NCI-H524 treated with DMSO at 0.1 percent for 48 hours (cell line): ENCODE measurements around the gene ANLN.
"Not testable (repeated sequence)": the region's sequence is repeated elsewhere in the genome, so short reads cannot be mapped to it uniquely, and the experiment has no call there.

Experiments
- DNase-seq: peaks from one replicate; lab custom pipeline; 2025; lab: John Stamatoyannopoulos, UW

ANLN gene

DNA sequence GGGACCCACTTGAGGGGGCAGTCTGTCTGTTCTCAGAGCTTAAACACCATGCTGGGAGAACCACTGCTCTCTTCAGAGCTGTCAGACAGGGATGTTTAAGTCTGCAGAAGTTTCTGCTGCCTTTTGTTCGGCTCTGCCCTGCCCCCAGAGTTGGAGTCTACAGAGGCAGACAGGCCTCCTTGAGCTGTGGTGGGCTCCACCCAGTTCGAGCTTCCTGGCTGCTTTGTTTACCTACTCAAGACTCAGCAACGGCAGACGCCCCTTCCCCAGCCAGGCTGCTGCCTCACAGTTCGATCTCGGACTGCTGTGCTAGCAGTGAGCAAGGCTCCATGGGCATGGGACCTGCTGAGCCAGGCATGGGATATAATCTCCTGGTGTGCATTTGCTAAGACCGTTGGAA lies 11.1 kb upstream of the ANLN start:
- not testable (repeated sequence) for DNase-seq

DNA sequence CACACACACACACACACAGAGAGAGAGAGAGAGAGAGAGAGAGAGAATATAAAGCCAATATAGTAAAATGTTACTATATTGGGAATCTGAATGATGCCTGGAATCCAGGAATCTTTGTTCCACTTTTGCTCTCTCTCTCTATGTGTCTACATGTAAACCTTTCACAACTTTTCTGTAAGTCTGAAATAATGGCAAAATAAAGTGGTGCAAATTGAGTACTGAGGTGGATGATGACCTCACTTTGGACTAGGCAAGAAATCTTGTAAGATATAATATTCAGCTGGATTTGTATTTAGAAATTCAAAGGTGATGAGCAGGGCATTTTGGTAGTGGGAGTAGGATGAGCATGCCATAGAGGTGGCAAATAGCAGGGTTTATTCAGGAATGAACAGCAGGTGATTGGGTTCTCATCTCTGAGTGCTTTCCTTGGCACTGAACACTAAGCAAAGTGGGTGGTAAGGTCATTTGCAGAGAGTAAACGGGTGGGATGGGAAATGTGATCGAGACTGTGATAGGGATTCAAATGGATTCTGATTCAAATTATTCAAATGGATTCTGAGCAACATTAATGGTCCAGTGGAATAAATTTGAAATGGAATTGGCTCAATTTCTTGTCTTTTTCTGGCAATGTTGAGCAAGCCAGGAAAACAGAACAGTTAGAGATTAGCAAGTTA lies 9.7 kb upstream of the ANLN start:
- DNase-seq = no peak

DNA sequence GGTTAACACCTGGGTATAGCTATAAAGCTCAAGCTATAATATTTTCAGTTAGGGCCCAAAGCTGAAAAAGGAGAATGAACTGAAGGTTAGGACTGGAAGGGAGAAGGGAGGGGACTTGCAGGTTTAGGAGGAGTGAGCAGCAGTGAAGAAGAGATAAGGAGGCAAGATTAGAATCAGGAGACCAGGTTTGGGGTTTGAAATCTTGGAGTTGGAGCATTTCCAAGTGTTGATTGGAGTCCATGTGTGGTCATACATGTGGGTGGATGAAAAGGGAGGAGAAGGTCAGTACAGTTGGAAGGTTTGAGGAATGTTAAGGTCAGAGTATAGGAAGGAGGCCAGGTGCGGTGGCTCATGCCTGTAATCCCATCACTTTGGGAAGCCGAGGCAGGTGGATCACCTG lies 8.6 kb upstream of the ANLN start:
- DNase-seq = no peak

DNA sequence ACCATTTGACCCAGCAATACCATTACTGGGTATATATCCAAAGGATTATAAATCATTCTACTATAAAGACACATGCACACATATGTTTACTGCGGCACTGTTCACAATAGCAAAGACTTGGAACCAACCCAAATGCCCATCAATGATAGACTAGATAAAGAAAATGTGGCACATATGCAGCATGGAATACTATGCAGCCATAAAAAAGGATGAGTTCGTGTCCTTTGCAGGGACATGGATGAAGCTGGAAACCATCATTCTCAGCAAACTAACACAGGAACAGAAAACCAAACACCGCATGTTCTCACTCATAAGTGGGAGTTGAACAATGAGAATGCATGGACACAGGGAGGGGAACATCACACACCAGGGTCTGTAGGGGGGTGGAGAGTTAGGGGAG lies 6.4 kb upstream of the ANLN start:
- not testable (repeated sequence) for DNase-seq

DNA sequence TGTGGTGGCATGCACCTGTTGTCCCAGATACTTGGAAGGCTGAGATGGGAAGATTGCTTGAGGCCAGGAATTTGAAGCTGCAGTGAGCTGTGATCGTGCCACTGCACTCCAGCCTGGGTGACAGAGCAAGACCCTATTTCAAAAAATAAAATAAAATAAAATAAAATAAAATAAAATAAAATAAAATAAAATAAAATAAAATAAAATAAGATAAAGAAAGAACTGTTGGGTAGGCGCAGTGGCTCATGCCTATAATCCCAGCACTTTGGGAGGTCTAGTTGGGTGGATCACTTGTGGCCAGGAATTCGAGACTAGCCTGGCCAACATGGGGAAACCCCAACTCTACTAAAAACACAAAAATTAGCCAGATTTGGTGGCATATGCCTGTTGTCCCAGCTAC lies 4.0 kb upstream of the ANLN start:
- DNase-seq = not testable (repeated sequence)

DNA sequence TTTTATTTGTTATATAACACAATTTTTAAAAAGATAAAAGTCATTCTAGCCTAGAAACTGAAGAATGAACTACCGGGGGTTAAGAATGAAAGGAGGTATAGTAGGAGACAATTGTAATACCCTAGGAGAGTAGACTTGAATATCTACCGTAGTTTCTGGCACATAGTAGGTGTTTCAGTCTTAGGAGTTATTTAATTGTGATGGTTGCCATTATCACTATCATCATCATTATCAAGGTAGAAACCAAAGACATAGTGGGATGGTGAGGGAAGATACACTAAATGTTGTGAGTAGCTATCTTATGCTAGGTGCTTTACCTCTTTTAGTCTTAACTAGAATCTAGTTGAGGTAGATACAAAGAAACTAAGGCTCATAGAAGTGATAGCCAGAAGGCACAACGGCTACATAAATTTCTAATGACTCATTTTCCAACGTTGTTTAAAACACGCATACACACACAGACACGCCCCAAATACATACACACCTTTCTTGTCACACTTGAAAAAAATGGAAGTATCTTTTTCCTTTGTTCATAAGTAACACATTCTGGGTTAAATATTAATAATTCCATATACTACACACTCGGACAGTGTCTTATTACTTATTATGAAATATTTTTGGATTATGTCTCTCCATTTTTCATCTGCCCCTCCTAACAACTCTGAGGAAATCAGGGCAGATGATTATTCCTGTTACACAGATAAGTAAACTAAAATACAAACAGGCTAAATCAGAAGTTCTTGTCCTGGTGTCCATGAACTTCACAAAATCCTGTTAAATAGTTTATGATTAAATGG lies 2.0 kb upstream of the ANLN start:
- no peak for DNase-seq

DNA sequence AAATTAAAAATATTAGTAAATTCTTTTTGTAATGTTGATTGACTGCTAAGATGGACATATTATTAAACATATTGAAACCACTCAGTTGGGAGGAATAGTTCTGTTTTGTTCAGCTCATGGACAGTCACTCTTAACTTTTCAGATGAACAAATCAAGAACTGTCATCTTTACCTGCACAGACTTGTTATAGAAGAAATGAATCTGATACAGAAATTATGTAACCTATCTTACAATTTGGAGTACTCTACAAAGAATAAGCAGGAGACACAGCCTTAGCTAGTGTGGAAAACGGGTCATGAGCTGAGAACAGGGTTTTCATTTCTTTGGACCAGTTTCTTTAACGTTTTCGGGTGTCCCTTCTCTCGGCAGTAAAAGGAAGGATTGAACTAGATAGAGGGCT lies 1.2 kb upstream of the ANLN start:
- no peak for DNase-seq

DNA sequence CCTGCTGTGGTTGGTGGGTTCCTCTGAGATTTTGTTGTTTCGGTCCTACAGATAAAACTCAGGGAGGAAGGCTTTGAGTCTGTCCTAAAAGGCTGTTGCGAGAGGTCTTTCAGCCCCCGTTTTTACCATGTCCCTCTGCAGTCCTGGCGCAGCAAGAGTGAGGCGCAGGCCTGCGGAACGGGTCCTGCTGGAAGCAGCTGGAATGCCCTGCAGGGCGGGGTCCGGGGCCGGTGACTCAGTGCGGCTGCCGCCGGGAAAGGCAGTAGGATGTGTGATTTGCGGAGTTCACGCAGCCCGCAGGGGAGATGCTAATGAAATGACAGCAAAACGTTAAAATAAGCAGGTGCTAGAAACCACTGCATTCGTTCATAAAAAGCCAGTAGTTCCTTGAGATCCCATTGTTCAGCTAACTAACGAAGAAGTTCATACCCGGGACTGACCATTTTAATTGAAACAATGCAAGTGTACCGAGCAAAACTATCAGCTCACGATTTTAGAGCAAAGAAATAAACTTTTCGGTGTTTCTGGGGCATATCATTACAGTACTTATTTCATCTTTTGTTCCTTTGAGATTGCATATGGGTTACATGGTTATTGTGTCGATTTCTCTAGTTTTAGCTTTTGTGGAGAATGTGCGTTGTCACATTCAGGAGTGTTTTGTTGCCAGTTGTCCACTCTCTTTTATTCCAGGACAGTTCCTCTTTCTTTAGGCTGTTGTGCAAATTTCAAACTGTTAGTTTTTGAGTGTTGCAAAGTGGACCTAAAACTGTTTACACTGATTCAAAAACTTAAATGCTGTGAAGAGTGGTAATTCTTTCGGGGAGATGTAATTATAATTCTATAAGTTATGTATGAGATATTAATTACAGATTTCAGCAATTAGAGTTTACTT lies 783 bp downstream of the ANLN start:
- peak; percentile 27 for DNase-seq

DNA sequence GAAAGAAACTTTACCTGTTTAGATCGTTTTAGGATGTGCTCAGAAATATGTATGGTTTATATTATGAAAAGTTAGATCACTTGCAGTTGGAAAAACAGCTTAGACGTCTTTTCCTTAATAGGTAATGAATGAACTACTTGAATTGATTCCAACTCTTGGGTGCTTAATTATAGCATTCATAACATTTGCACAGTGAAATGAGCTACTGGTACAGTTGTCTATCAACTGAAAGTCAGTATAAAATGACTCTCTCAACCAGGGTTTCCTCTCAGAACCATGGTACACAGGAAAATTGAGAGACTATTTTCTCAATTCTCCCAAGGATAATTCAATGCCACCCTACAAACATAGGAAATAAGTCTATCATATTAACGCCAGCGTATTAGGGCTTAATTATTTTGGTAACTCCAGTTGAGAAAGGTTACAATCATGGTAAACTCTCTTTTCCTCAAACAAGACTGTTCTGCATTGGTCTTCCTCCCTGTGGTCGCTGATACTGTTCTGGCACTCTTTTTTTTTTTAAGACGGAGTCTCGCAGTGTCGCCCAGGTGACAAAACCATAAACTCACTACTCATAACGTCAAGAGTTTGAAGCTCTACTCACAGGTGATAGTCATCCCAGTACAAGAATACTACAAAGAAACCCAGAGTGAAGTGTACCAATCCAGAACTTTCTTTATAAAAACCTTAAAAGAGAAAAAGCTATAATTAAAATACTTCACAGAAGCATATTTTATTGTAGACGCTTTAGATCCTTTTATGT lies 2.0 kb downstream of the ANLN start:
- no peak for DNase-seq

DNA sequence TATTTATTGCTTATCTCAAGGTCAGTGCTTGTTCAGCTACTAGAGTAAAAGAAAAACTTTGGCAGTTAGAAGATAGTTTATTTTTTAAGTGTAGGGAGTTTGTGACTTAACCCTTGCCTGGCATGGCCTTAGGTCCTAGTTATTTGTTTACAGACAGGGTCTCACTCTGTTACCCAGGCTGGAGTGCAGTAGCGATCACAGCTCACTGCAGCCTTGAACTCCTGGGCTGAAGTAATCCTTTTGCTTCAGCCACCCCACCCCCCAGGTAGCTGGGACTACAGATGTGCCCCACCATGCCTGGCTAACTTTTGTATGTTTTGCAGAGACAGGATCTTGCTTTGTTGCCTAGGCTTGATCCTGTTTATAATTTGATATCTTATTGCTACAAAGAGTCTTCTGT lies 4.2 kb downstream of the ANLN start:
- no peak for DNase-seq

DNA sequence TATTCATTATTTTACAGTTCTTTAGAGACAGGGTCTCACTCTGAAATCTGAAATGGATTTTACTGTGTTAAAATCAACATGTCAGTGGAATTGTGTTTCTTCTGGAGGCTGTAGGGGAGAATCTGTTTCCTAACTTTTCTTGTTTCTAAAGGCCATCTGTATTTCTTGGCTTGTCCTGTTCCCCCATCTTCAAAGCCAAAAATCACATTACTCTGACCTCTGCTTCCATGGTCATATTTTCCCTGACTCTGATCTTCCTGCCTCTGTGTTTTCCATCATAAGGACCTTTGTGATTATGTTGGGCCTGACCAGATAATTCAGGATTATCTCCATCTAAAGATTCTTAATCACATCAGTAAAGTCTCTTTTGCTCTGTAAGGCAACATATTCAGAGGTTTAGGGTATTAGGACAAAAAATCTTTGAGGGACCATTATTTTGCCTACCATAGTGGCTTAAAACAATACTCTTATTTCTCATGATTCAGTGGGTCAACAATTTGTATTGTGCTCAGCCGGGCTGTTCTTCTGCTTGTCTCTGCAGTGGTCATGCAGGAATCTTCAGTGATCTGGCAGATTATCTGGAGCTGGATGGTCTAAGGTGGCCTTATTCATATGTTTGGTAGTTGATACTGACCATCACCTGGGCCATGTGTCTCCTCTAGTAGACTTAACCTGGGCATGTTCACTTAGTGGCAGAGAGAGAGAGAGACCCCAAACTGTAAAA lies 5.7 kb downstream of the ANLN start:
- DNase-seq = no peak

DNA sequence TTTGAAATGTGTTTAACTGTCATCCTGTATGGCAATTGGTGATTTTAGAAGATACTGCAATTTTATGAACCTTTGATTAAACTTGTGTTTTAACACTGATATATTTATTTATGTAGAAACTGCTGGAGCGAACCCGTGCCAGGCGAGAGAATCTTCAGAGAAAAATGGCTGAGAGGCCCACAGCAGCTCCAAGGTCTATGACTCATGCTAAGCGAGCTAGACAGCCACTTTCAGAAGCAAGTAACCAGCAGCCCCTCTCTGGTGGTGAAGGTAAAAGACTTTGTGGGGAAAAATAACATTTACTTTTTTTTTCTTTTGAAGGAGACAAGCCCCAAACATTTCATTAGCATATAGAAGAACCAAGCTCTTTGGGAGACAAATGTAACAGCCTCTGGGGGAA lies 6.5 kb downstream of the ANLN start:
- DNase-seq = no peak

DNA sequence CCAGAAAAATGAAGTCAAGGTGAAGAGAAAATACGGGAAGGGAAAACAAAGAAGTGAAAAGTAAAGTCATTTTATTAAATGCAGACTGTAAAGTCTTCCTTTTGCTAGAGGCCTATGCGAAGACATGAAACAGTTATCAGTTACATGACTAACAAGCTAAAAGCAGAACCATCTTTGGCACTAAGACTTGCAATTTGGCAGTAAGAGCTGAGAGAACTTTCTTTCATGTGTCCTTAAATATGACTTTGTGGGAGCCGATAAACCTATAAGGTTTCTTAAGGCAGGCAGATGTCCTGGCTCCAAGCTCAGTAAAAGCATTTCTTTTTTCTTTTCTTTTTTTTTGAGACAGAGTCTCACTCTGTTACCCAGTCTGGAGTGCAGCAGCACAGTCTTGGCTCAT lies 10.4 kb downstream of the ANLN start:
- no peak for DNase-seq

DNA sequence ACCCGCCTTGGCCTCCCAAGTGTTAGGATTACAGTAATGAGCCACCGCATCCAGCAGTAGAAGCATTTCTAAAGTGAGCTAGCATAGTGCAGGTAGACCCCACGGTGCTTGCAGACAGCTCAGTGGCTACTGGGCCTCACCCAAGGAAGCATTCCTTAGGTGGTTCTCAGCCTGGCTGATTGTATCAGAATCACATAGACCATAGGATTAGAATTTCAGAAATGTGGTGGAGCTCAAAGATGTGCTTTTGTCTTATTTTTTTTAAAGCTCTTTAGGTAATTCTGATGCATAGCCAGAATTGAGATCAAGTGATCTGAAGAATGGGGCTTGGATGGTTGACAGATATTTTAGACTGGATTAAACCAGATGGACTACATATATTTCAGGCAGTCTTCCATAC lies 10.9 kb downstream of the ANLN start:
- DNase-seq = no peak

DNA sequence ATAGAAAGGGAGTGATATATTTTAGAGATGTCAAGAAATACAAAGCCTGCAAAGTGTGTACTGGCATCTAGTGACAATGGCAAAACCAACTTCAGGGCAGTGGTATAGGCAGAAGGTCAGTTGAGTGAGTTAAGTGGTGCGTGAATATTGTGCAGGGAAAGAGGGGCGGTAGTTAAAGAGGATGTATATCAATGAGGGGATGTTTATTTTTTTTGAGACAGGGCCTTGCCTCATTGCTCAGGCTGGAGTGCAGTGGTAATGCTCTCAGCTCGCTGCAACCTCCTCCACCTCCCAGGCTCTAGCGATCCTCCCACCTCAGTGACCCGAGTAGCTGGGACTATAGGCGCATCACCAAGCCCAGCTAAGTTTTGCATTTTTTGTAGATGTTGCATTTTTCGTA lies 13.8 kb downstream of the ANLN start:
- no peak for DNase-seq

DNA sequence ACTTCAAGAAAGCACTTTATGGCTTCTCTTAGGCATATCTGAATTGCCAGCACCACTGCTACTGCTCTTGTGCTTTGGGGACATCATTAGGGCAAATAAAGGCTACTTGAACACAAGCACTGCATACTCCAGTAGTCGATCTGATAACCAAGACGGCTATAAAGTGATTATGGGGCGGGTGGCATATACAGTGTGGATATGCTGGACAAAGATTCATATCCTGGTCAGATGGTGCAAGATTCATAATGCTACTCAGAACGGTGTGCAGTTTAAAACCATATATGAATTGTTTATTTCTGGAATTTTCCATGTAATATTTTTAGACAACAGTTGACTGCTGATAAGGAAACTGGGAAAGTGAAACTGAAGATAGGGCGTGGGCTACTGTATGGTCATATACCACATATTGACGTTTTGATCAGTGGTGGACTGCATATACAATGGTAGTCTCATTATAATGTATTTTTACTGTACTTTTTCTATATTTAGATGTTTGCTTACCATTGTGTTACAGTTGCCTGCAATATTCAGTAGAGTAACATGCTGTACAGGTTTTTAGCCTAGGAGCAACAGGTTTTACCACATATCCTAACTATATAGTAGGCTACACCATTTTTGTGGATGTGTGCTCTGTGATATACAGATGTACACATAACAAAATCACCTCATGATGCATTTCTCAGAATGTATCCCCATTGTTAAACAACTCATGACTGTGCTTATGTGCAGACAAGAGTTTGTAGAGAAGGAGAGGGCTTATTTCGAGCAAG lies 15.2 kb downstream of the ANLN start:
- no peak for DNase-seq

DNA sequence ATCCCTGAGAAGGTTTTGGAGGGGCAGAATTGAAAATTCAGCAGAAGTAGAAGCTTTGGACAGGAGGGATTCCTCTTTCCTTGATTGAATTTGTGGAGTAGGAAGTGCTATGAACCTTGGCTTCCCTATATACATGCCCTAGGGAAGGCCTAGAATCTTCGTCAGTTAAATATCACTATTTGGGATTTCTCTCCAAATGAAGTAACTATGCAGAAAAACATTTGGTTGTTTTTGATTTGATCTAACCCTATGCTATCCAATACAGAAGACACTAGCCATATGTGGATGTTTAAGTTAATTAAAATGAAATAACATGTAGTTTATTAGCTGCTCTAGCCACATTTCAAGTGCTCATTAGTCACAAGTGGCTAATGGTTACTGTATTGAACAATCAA lies 15.7 kb downstream of the ANLN start:
- DNase-seq = no peak

DNA sequence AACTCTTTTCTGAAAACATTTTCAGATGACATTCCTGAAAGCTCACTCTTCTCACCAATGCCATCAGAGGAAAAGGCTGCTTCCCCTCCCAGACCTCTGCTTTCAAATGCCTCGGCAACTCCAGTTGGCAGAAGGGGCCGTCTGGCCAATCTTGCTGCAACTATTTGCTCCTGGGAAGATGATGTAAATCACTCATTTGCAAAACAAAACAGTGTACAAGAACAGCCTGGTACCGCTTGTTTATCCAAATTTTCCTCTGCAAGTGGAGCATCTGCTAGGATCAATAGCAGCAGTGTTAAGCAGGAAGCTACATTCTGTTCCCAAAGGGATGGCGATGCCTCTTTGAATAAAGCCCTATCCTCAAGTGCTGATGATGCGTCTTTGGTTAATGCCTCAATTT lies 16.5 kb downstream of the ANLN start:
- DNase-seq = no peak

DNA sequence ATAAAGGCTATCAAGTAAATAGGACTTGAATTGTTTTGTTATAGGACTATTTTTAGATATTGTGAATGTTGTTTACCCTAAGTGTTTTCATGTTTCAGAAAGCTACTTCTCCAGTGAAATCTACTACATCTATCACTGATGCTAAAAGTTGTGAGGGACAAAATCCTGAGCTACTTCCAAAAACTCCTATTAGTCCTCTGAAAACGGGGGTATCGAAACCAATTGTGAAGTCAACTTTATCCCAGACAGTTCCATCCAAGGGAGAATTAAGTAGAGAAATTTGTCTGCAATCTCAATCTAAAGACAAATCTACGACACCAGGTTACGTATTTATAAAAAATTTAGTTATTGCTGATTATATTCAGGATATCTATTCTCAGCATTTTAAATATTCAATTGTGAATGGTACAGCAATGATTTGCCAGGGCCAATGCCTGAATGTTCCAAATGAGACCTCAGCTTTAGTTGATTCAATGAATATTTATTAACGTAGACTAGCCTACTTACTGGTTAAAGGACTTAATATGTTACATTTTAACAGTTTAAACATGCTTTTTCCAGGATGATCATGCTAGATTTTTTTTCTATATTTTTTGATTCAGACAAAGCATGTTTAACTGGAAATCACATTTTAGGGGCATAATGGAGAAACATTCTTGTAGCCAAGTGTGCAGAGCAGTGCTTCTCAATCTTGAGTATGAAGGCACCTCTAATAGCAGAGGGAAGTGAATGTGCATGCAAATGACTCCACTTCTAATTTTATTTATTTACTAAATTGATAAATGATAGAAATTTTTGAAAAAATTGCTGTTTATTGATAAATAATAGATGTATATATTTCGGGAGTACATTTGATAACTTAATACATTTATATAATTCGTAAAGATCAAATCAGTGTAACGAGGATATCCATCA lies 18.2 kb downstream of the ANLN start:
- no peak for DNase-seq

DNA sequence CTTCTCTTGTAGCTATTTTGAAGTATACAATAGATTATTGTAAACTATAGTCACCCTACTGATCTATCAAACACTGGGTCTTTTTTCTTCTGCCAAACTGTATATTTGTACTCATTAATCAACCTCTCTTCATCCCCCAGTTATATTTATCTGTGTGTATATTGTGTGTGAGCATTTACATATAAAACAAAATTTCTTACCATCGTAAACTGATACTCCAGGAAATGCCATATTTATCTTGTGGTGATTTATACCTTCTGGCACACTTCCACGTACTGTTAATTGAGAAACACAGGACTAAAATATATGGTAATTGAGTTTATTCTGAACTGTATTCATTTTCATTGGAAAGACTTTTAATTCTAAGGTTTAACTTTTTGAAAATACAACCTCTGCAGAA lies 18.9 kb downstream of the ANLN start:
- no peak for DNase-seq
